ENCODE data around the gene DIO3. TPM values are rescaled to one million over a fixed set of nuclear protein-coding genes. Genes with fewer than 3 reads are reported as not detected.

Gene DIO3
- total and polyA plus RNA-seq, 2 of the 4 experiments (the other 2 are of a cell fraction): not detected

DNA sequence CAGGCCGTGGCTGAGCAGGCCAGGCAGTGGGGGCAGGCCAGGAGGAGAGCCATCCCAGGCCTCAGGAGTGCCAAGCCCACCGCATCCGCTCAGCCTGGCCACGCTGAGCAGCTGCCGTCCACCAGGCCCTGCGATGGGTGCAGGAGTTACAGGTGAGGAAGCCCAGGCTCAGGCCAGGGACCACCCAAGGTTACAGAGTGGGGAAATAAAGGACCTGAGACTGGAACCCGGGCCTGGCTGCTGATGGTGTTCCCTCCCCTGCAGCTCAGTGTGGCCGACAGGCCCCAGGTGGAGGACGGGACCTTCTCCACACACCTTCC is 49.0 kb upstream of the DIO3 start:
- in situ Hi-C loops (cut with MboI; ENCODE audit: low sequenced_read_pairs) (no loop called here), intact Hi-C loops (cut with micrococcal nuclease) (no loop called here), dilution Hi-C loops (cut with HindIII; ENCODE audit: low sequenced_read_pairs, unreplicated experiment) (no loop called here)
- no peaks in the 10 kb centered on the region for H3K36me3 ChIP-seq (ENCODE audit: control insufficient read depth, insufficient read depth, low read length)
- H3K79me1 ChIP-seq (ENCODE audit: low read depth in 1 of 2, low read length in 2 of 2): no peaks in the 10 kb centered on the region
- no peak overlapping the region for H2AK5ac ChIP-seq (ENCODE audit: low read depth, low read length)
- no peak overlapping the region for H3K4me3 ChIP-seq (ENCODE audit: insufficient read depth, low read depth, low read length)
- peaks cover 2% of the 10 kb centered on the region; the same call in 1 of the 2 replicates for H3K27me3 ChIP-seq (ENCODE audit: control insufficient read depth, insufficient read depth, low read length)
- H2AK9ac ChIP-seq (replicated peaks; ENCODE audit: low read depth, low read length, poor library complexity): no peak overlapping the region
- H4K5ac ChIP-seq (ENCODE audit: low read depth, low read length): no peak overlapping the region
- no peak overlapping the region for H3K14ac ChIP-seq (replicated peaks; ENCODE audit: low read depth, low read length)
- H3K4me1 ChIP-seq (ENCODE audit: control insufficient read depth, insufficient read depth, low read length): no peaks in the 10 kb centered on the region
- H2AFZ ChIP-seq (replicated peaks; ENCODE audit: low read length, poor library complexity): no peak overlapping the region
- no peak overlapping the region for H3K27ac ChIP-seq (ENCODE audit: insufficient read depth, low read length)
- ATAC-seq (ENCODE audit: low read depth) (no peak), DNase-seq (no peak)
- no peak overlapping the region for H3K18ac ChIP-seq (ENCODE audit: low read depth, low read length)
- H3K9me1 ChIP-seq (ENCODE audit: insufficient read depth, low read length): no peaks in the 10 kb centered on the region
- H4K20me1 ChIP-seq (ENCODE audit: insufficient read depth, low read length): no peaks in the 10 kb centered on the region
- H3K4me2 ChIP-seq (ENCODE audit: low read depth, low read length): no peak overlapping the region
- H3K23ac ChIP-seq (ENCODE audit: low read depth, low read length): no peak overlapping the region
- no peak overlapping the region for H3K4ac ChIP-seq (ENCODE audit: low read depth, low read length)
- no peak overlapping the region for H2BK5ac ChIP-seq (ENCODE audit: low read depth, low read length, poor library complexity, severe bottlenecking)
- no peaks in the 10 kb centered on the region for H3K9me3 ChIP-seq (ENCODE audit: control insufficient read depth, insufficient read depth, low read length)
- CTCF ChIA-PET: no interaction called here
- WGBS, 2 experiments (ENCODE audit: extremely low coverage in 2 of 2, insufficient read length in 1 of 2): 85% methylated on average over 5 of the region's 9 CpGs; no CpG with 5 or more reads in 1 of the 2 experiments
- H4K91ac ChIP-seq (ENCODE audit: insufficient read depth, low read depth, low read length): no peak overlapping the region
- no peak overlapping the region for H4K8ac ChIP-seq (ENCODE audit: low read depth in 2 of 2, low read length in 2 of 2)
- TF ChIP-seq POLR2A (IDR thresholded peaks at IDR 0.05; ENCODE audit: low read depth, low read length) (no peak), RCOR1 (IDR thresholded peaks at IDR 0.05; ENCODE audit: insufficient replicate concordance, low read length) (no peak), SMC3 (IDR thresholded peaks at IDR 0.05; ENCODE audit: low read depth, low read length) (no peak), MAFK (IDR thresholded peaks at IDR 0.05; ENCODE audit: low read depth, low read length) (no peak), BHLHE40 (IDR thresholded peaks at IDR 0.05; ENCODE audit: low read depth, low read length) (no peak)
- POLR2A ChIA-PET (ENCODE audit: unreplicated experiment): no interaction called here
- no peak overlapping the region for H2BK20ac ChIP-seq (ENCODE audit: low read depth, low read length)
- no peak overlapping the region for H2BK15ac ChIP-seq (ENCODE audit: low read depth, low read length)
- BruUV-seq (replicated peaks): no TSS peak
- H3K56ac ChIP-seq (ENCODE audit: extremely low read depth, insufficient read depth, low read length): no peak overlapping the region
- H2BK120ac ChIP-seq (ENCODE audit: low read depth, low read length): no peak overlapping the region
- H3K9ac ChIP-seq (ENCODE audit: low read depth, low read length): no peak overlapping the region

Measured in IMR-90 (cell line).